Measurements from ENCODE around the gene PTGIS.

PTGIS gene

DNA sequence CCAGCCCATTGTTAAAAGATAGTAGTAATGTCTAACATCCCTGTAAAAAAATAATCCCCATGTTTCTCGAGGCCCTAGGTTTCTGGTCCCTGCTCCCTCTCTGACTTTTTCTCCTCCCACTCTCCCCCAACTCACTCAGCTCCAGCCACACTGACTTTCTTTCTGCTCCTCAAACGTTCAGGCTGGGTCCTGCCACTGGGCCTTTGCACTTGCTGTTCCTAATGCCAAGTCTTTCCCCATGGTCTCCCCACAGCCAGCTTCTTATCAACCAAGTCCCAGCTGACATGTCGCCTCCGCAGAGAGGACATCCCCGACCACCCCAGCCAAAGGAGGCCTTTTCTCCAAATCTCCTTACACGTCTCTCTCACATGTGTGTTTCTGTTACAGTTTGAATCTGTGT is 21.8 kb upstream of the PTGIS start:
- H3K9me3 ChIP-seq (ENCODE audit: control insufficient read depth, insufficient read depth, low read length) = no peaks in the 10 kb centered on the region

GRCh38 chr20:49587111-49587570 is 19.2 kb upstream of the PTGIS start:
- no peaks in the 10 kb centered on the region for H3K9me3 ChIP-seq (ENCODE audit: control insufficient read depth, insufficient read depth, low read length)
- no peak overlapping the region for H3K9ac ChIP-seq (ENCODE audit: low read depth, low read length)
- H3K4me1 ChIP-seq (ENCODE audit: insufficient read depth, low read length) = no peaks in the 10 kb centered on the region
- H3K36me3 ChIP-seq (ENCODE audit: insufficient read depth, low read length) = no peaks in the 10 kb centered on the region

More for the DNA sequence above, 21.8 kb upstream of the PTGIS start:
- Histone ChIP-seq H3K36me3 (ENCODE audit: insufficient read depth, low read length) (no peaks in the 10 kb centered on the region), H3K4me1 (ENCODE audit: insufficient read depth, low read length) (no peaks in the 10 kb centered on the region; the same call in 1 of the 2 replicates), H3K9ac (ENCODE audit: low read depth, low read length) (no peak overlapping the region)

GRCh38 chr20:49585585-49586245 is 17.8 kb upstream of the PTGIS start:
- Histone ChIP-seq H3K9ac (ENCODE audit: low read depth, low read length) (no peak overlapping the region), H3K36me3 (ENCODE audit: insufficient read depth, low read length) (no peaks in the 10 kb centered on the region), H3K4me1 (ENCODE audit: insufficient read depth, low read length) (no peaks in the 10 kb centered on the region), H3K9me3 (ENCODE audit: control insufficient read depth, insufficient read depth, low read length) (no peaks in the 10 kb centered on the region)

- no peak overlapping the region for H3K9ac ChIP-seq (ENCODE audit: low read depth, low read length)
- H3K36me3 ChIP-seq (ENCODE audit: insufficient read depth, low read length) = no peaks in the 10 kb centered on the region
- no peaks in the 10 kb centered on the region for H3K9me3 ChIP-seq (ENCODE audit: control insufficient read depth, insufficient read depth, low read length)
- no peaks in the 10 kb centered on the region for H3K4me1 ChIP-seq (ENCODE audit: insufficient read depth, low read length)
These were observed 16.8 kb upstream of the PTGIS start for GRCh38 chr20:49584418-49585382.

DNA sequence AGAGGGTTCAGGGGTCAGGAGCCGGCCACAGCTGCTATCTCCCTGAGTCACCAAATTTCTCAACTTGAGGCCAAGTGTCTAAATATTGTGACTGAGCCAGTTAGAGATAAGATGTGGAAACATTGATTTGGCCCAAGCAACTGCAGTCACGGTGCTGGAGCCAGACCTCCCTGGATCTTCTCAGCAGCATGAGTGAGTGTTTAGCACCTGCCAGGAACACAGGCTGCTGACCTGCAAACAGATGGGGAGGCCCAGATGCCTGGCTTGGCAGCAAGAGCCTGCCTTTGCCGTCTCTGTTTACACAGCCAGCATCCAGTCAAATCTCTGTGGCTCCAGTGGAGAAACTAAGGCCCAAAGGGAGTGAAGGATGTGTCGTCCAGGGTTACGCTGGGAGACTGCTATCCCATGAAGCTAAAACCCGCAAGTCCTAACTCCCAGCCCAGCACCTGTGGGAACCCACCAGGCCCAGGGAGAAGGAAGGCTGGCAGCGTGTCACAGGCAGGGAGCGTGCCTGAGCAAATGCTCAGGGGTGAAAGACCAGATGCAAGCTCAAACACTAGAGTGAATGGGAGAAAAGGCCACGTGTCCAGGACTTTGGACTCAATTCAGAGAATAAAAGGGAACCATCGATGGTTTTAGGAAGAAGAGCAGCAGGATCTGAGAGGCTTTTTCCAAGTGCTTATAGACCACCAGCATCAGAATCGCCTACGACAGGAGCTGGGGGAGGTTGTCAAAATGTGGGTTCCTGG is 15.9 kb upstream of the PTGIS start:
- no peaks in the 10 kb centered on the region for H3K9me3 ChIP-seq (ENCODE audit: control insufficient read depth, insufficient read depth, low read length)
- H3K36me3 ChIP-seq (ENCODE audit: insufficient read depth, low read length) = no peaks in the 10 kb centered on the region
- no peak overlapping the region for H3K9ac ChIP-seq (ENCODE audit: low read depth, low read length)
- no peaks in the 10 kb centered on the region for H3K4me1 ChIP-seq (ENCODE audit: insufficient read depth, low read length)

GRCh38 chr20:49583343-49583668 is 15.4 kb upstream of the PTGIS start:
- H3K4me1 ChIP-seq (ENCODE audit: insufficient read depth, low read length) = no peaks in the 10 kb centered on the region
- no peaks in the 10 kb centered on the region for H3K9me3 ChIP-seq (ENCODE audit: control insufficient read depth, insufficient read depth, low read length)
- H3K36me3 ChIP-seq (ENCODE audit: insufficient read depth, low read length) = no peaks in the 10 kb centered on the region
- no peak overlapping the region for H3K9ac ChIP-seq (ENCODE audit: low read depth, low read length)

- no peaks in the 10 kb centered on the region for H3K4me1 ChIP-seq (ENCODE audit: insufficient read depth, low read length)
These were observed 14.7 kb upstream of the PTGIS start for GRCh38 chr20:49582413-49583334.

GRCh38 chr20:49581482-49581881 is 13.5 kb upstream of the PTGIS start:
- Histone ChIP-seq H3K9ac (ENCODE audit: low read depth, low read length) (no peak overlapping the region), H3K9me3 (ENCODE audit: control insufficient read depth, insufficient read depth, low read length) (no peaks in the 10 kb centered on the region), H3K4me1 (ENCODE audit: insufficient read depth, low read length) (no peaks in the 10 kb centered on the region), H3K36me3 (ENCODE audit: insufficient read depth, low read length) (no peaks in the 10 kb centered on the region)

More at GRCh38 chr20:49582413-49583334, 14.7 kb upstream of the PTGIS start:
- Histone ChIP-seq H3K9ac (ENCODE audit: low read depth, low read length) (no peak overlapping the region), H3K36me3 (ENCODE audit: insufficient read depth, low read length) (no peaks in the 10 kb centered on the region), H3K9me3 (ENCODE audit: control insufficient read depth, insufficient read depth, low read length) (no peaks in the 10 kb centered on the region)

DNA sequence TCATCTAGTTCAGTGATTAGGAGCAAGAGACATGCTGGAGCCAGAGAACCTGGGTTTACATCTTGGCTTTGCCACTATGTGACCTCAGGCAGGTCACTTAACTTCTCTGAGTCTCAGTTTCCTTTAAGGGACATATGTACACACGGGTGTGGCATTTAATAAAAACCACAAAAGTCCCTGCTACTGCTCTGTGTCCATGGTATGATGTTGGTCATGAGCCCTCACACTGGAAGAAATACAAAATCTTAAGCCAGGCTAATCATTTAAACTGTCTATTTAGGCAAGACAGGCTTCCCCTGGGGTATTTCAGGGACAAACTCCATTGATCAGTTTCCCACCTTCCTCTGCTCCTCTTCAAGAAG is 12.9 kb upstream of the PTGIS start:
- H3K36me3 ChIP-seq (ENCODE audit: insufficient read depth, low read length) = no peaks in the 10 kb centered on the region
- H3K9ac ChIP-seq (ENCODE audit: low read depth, low read length) = no peak overlapping the region
- 0 out of 2 replicates have a peak, but pooled peaks cover 3% of the 10 kb centered on the region for H3K9me3 ChIP-seq (ENCODE audit: control insufficient read depth, insufficient read depth, low read length)
- no peaks in the 10 kb centered on the region for H3K4me1 ChIP-seq (ENCODE audit: insufficient read depth, low read length)

DNA sequence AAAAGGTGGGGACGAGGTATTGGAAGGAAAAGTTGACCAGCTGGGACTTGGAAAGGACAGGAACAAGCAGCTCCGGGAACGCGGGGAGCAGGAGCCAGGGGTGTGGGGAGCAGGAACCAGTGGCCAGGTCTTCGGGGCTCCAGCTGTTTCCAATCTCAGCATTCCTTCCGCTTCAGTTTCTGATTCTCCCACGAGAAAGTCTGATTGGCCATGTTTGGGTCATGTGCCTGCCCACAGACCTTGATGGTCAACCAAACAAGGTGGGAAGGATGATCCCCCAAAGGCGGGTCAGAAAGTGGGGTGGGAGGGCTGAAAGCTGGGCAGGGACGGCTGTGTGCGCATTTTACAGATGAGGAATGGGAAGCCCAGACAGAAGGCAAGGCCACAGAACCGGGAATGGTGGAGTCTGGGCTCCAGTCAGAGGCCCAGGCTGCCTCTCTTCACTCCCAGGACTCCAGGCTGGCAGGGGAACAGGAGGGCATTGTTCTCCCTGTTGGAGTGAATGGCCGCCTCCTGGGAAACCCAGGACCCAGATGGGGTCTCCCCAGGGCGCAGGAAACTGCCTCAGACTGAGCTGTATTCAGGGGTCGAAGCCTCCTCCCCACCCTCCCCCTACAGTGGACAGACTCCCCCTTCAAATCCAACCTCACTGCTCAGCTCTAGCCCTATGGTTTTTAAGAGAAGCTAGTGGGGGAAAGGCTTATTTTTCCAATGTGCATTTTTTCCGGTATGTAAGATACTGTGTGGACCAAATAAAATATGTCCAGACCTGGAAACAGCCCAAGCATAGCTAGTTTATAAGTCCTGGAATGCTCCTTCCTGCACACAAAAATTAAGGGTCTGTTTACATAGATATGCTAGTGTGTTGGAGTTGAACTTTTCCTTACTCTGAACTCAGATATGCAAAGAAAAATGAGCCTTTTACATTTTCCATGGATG is 12.2 kb upstream of the PTGIS start:
- Histone ChIP-seq H3K9ac (ENCODE audit: low read depth, low read length) (no peak overlapping the region), H3K9me3 (ENCODE audit: control insufficient read depth, insufficient read depth, low read length) (0 out of 2 replicates have a peak, but pooled peaks cover 3% of the 10 kb centered on the region), H3K36me3 (ENCODE audit: insufficient read depth, low read length) (no peaks in the 10 kb centered on the region), H3K4me1 (ENCODE audit: insufficient read depth, low read length) (no peaks in the 10 kb centered on the region)

DNA sequence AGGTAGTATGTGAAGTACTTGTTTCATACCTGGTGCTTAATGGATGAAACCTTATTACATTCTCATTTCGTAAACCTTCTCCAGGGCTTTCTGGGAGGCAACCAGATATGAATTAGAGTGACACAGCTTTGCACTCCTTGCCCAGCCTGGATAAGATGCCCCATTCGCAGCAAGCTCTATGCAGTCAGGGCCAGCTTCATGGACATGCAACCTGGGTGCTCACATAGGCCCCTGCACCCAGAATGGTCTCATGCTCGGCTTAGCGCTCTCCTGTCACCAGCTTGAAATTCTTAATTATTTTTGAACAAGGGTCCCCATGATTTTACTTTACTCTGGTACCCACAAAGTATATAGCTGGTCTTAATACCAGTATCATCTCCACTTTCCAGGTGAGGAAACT is 11.3 kb upstream of the PTGIS start:
- Histone ChIP-seq H3K36me3 (ENCODE audit: insufficient read depth, low read length) (no peaks in the 10 kb centered on the region), H3K9ac (ENCODE audit: low read depth, low read length) (no peak overlapping the region), H3K9me3 (ENCODE audit: control insufficient read depth, insufficient read depth, low read length) (0 out of 2 replicates have a peak, but pooled peaks cover 3% of the 10 kb centered on the region), H3K4me1 (ENCODE audit: insufficient read depth, low read length) (no peaks in the 10 kb centered on the region)

DNA sequence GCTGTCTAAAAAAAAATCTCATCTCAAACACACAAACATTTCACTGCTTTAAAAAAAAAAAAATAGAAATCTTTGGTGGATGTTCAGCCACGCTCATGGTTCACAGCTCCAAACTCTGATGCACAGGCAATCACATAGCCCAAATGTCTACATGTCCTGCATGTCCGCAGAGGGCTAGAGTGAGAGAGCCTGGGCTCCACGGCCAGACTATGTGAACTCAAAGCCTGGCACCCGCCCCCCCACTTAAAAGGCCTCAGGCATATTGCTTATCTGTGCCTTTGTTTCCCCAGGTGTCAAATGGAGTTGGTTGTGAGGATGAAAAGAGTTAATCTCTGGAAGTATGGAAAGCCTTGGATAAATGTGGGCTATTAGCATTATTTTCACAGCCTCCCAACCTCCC is 10.5 kb upstream of the PTGIS start:
- Histone ChIP-seq H3K9ac (ENCODE audit: low read depth, low read length) (no peak overlapping the region), H3K4me1 (ENCODE audit: insufficient read depth, low read length) (no peaks in the 10 kb centered on the region), H3K9me3 (ENCODE audit: control insufficient read depth, insufficient read depth, low read length) (0 out of 2 replicates have a peak, but pooled peaks cover 3% of the 10 kb centered on the region), H3K36me3 (ENCODE audit: insufficient read depth, low read length) (no peaks in the 10 kb centered on the region)
